GM12878 (cell line): ENCODE results near the gene TNXB. TPM values are rescaled to one million over a fixed set of nuclear protein-coding genes. Genes with fewer than 3 reads are reported as not detected.

Experiments used
- ATAC-seq: fragments of 200-7000 bp; cut with Tn5 transposase; 3 replicates; pipeline ENCODE4 v1.9.1; 2020; ENCODE audit warnings: mild to moderate bottlenecking, moderate library complexity
- BruUV-seq: library from RNA; stranded (reverse); fragments of 400-500 nt; replicated peaks from 2 replicates; lab custom pipeline; 2021; lab: Mats Ljungman, UMichigan
- CTCF ChIA-PET: fragments of 300-600 bp; sonication (Branson Sonifier 250); formaldehyde crosslinking; extraction: SDS; loops from one replicate; lab custom pipeline; 2021; ENCODE audit warnings: inconsistent platforms; lab: Yijun Ruan, JAX
- POLR2A ChIA-PET: fragments of 350-600 bp; formaldehyde crosslinking; extraction: SDS; loops from one replicate; lab custom pipeline; 2021; ENCODE audit warnings: inconsistent platforms; lab: Charles Lee
- RAD21 ChIA-PET: fragments of 300-600 bp; sonication (Branson Sonifier 250); formaldehyde crosslinking; loops from one replicate; lab custom pipeline; 2023; ENCODE audit warnings: antibody characterized with exemption; ENCODE audit not compliant: unreplicated experiment; lab: Charles Lee
- SMC1A ChIA-PET: fragments of 300-600 bp; sonication (Branson Sonifier 250); formaldehyde crosslinking; loops from one replicate; lab custom pipeline; 2023; ENCODE audit not compliant: unreplicated experiment, uncharacterized antibody; lab: Charles Lee
- DNase-seq: peaks from one replicate; pipeline ENCODE4 v3.0.0-alpha.2; 2011; ENCODE audit warnings: low read depth, low spot score
- FAIRE-seq: peaks from 3 replicates; lab custom pipeline; 2011; peaks lifted over from hg19 to GRCh38; lab: Jason Lieb, UNC
- H2AFZ ChIP-seq: 2 replicates; pipeline ENCODE4 v1.6.0; 2011; ENCODE audit warnings: low read depth, low read length, control low read depth; ENCODE audit not compliant: control insufficient read depth
- H3K27ac ChIP-seq: 2 replicates; pipeline ENCODE4 v1.5.1; 2011; ENCODE audit warnings: control low read depth; ENCODE audit not compliant: control insufficient read depth, insufficient read depth
- H3K27me3 ChIP-seq, 2 experiments: replicated peaks in 1 of 2; 2 replicates each; pipeline versions ENCODE4 v1.6.0 to v1.6.1; 2011; ENCODE audit warnings: low read length in 1 of 2; ENCODE audit not compliant: control insufficient read depth in 2 of 2, insufficient read depth in 2 of 2
- H3K36me3 ChIP-seq, 2 experiments: 2 replicates each; pipeline ENCODE4 v1.5.1; 2011; ENCODE audit warnings: low read length in 1 of 2; ENCODE audit not compliant: control insufficient read depth in 2 of 2, insufficient read depth in 2 of 2
- H3K4me1 ChIP-seq: 2 replicates; pipeline ENCODE4 v1.6.1; 2011; ENCODE audit warnings: mild to moderate bottlenecking, low read length, moderate library complexity, mixed read lengths; ENCODE audit not compliant: control insufficient read depth, insufficient read depth
- H3K4me2 ChIP-seq: 2 replicates; pipeline ENCODE4 v1.6.0; 2011; ENCODE audit warnings: control low read depth; ENCODE audit not compliant: control insufficient read depth, insufficient read depth
- H3K4me3 ChIP-seq: fragments of 200-600 bp; sonication (generic); 2 replicates; pipeline ENCODE4 v1.5.1; 2016
- H3K79me2 ChIP-seq: 2 replicates; pipeline ENCODE4 v1.6.0; 2011; ENCODE audit warnings: low read length; ENCODE audit not compliant: control insufficient read depth, insufficient read depth
- H3K9ac ChIP-seq: 2 replicates; pipeline ENCODE4 v1.8.0; 2011; ENCODE audit warnings: low read length, control low read depth, mixed read lengths; ENCODE audit not compliant: control insufficient read depth, insufficient read depth
- H3K9me3 ChIP-seq: replicated peaks from 3 replicates; pipeline ENCODE4 v1.5.1; 2011; ENCODE audit warnings: mild to moderate bottlenecking, low read length; ENCODE audit not compliant: control insufficient read depth, insufficient read depth
- H4K20me1 ChIP-seq: 2 replicates; pipeline ENCODE4 v1.6.0; 2011; ENCODE audit not compliant: control insufficient read depth, insufficient read depth
- CBX3 ChIP-seq: fragments of 200-600 bp; sonication (generic); IDR thresholded peaks from 2 replicates; pipeline ENCODE4 v1.6.1; 2016; ENCODE audit warnings: low read depth, borderline replicate concordance
- CREB1 ChIP-seq: IDR thresholded peaks from 2 replicates; pipeline ENCODE4 v1.6.1; 2012; ENCODE audit warnings: low read depth, mild to moderate bottlenecking, inconsistent platforms
- ESRRA ChIP-seq: IDR thresholded peaks from 2 replicates; pipeline ENCODE4 v1.6.1; 2012; ENCODE audit warnings: mild to moderate bottlenecking, low read length, improper control_type of control experiment
- GABPA ChIP-seq: IDR thresholded peaks from 2 replicates; pipeline ENCODE4 v1.6.1; 2014; ENCODE audit warnings: antibody characterized with exemption, low read depth, mild to moderate bottlenecking, inconsistent platforms
- IRF4 ChIP-seq: IDR thresholded peaks from 2 replicates; pipeline ENCODE4 v1.6.1; 2011; ENCODE audit warnings: low read depth, low read length
- KAT2A ChIP-seq: conservative IDR thresholded peaks from 2 replicates; pipeline ENCODE4 v1.6.1; 2011; ENCODE audit warnings: low read depth, low read length; ENCODE audit not compliant: control insufficient read depth
- LARP7 ChIP-seq: fragments of 450-650 bp; IDR thresholded peaks from 2 replicates; pipeline ENCODE4 v1.6.1; 2017; ENCODE audit warnings: mild to moderate bottlenecking
- MTA2 ChIP-seq: fragments of 450-650 bp; IDR thresholded peaks from 2 replicates; pipeline ENCODE4 v1.6.1; 2016; ENCODE audit warnings: low read depth, mild to moderate bottlenecking, moderate library complexity
- NR2C2 ChIP-seq: IDR thresholded peaks from 2 replicates; pipeline ENCODE4 v1.6.1; 2011; ENCODE audit warnings: borderline replicate concordance, low read depth; ENCODE audit not compliant: control insufficient read depth, insufficient read length
- PML ChIP-seq: IDR thresholded peaks from 2 replicates; pipeline ENCODE4 v1.6.1; 2012; ENCODE audit warnings: low read length, inconsistent platforms
- WRNIP1 ChIP-seq: IDR thresholded peaks from 2 replicates; pipeline ENCODE4 v1.6.1; 2011; ENCODE audit warnings: low read depth, low read length, improper control_type of control experiment, borderline replicate concordance
- YY1 ChIP-seq: IDR thresholded peaks from 2 replicates; pipeline ENCODE4 v1.6.1; 2011; ENCODE audit warnings: low read depth, mild to moderate bottlenecking, low read length
- ZNF207 ChIP-seq: fragments of 450-650 bp; IDR thresholded peaks from 2 replicates; pipeline ENCODE4 v1.6.1; 2014; ENCODE audit warnings: antibody characterized with exemption, mild to moderate bottlenecking, borderline replicate concordance
- ZNF24 ChIP-seq: fragments of 450-650 bp; IDR thresholded peaks from 2 replicates; pipeline ENCODE4 v1.6.1; 2017; ENCODE audit warnings: antibody characterized with exemption, mild to moderate bottlenecking
- ZZZ3 ChIP-seq: IDR thresholded peaks from 2 replicates; pipeline ENCODE4 v1.6.1; 2011; ENCODE audit warnings: low read depth; ENCODE audit not compliant: control insufficient read depth, insufficient read length
- WGBS: methylation state at CpG from one replicate; pipeline ENCODE4 v1.1.6; 2016; ENCODE audit warnings: low lambda C conversion rate; ENCODE audit not compliant: insufficient replicate concordance, insufficient coverage; ENCODE audit errors: missing lambda C conversion rate; 5-methylcytosine and 5-hydroxymethylcytosine counted together
- in situ Hi-C: fragments of 300-500 bp; cut with MboI; formaldehyde crosslinking; loops from 9 replicates; pipeline ENCODE4 v1.14.3; 2018; ENCODE audit warnings: mixed read lengths
- intact Hi-C: fragments of 100-400 bp; cut with micrococcal nuclease; formaldehyde crosslinking; loops from one replicate; pipeline ENCODE4 v1.14.2; 2022; ENCODE audit not compliant: unreplicated experiment
- polyA plus RNA-seq, 11 experiments: library from polyadenylated mRNA; depleted of rRNA in 4 of 11; unstranded in 6 of 11; stranded (reverse) in 5 of 11; fragments of >200 nt; fragmentation: Nextera tagmentation in 4 of 11; fragmentation: Illumina TruSeq in 1 of 11; extraction: Ambion mirVana in 4 of 11; extraction: Trizol in 1 of 11; gene quantifications; 1 replicate in 1 of 11; 2 replicates in 10 of 11; pipeline versions ENCODE4 v1.2.1 to v1.2.3, GENCODE V29; 2011 to 2016; ENCODE audit warnings: inconsistent platforms in 2 of 11, missing spikeins in 2 of 11, low read depth in 1 of 11
- total RNA-seq, 4 experiments: library from RNA; depleted of rRNA in 3 of 4; stranded (reverse); fragments of >200 nt in 3 of 4; fragmentation: Illumina TruSeq in 1 of 4; extraction: Trizol in 1 of 4; gene quantifications; 2 replicates each; pipeline versions ENCODE4 v1.2.1 to v1.2.3, GENCODE V29; 2013 to 2021
- TF ChIP-seq, protein P1 (sequence below): fragments of 450-650 bp; IDR thresholded peaks from 2 replicates; pipeline ENCODE4 v1.6.1; 2014; ENCODE audit warnings: mild to moderate bottlenecking

Gene TNXB
- total and polyA plus RNA-seq, 10 of the 15 experiments (the other 5 are each of a cell fraction or from before 2014, with no cell fraction given), result 0.03 to 2.5 (median 0.68) TPM; not detected in 2

DNA sequence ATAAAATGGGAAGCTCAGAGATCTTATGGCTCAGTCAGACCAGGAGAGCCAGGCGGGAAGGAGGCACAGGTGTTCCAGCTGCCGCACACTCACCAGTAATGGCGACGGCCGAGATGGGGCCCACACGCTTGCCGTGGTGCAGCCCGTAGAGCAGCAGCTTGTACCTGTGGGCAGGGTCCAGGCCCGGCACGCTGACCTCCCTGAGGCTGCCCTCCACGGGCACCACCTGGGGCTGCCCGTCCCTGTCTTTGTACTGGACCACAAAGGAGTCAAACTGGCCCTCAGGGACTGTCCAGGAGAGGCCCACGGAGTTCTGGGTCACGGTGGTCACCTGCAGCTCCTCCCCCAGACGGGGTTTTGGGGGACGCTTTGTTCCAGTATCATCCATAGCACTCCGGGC, 39.7 kb downstream of the TNXB start:
- POLR2A ChIA-PET, result no interaction called here

DNA sequence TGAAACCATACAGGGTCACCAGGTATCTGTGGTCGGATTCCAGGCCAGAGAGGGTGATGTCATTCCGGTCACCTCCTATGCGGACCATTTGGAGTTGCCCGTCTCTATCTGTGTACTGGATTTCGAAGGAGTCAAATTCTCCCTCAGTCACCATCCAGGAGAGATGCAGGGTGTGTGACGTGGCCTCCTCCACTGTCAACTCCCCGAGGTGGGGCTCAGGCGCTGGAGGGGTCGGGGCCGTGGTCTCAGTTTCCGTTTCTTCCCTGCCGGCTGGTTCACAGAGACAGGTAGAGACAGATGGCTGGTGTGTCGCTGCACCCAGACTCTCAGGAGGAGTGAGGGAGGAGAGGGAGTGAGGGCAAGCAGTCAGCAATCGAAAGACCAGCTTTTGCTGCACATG, 40.3 kb downstream of the TNXB start:
- DNase-seq, result no peak
- no peak for FAIRE-seq
- H3K9ac ChIP-seq, result no peak overlapping the region
- H3K36me3 ChIP-seq, result no peaks in the 10 kb centered on the region
- no peak overlapping the region for H3K4me3 ChIP-seq
- ChIA-PET SMC1A (no interaction called here), RAD21 (no interaction called here), CTCF (interaction anchor here (0.6 kb wide), 1 partner anchor 117 kb away, joined by 3 read pairs; no protein-coding TSS in a partner anchor), POLR2A (no interaction called here)
- no peaks in the 10 kb centered on the region for H3K4me1 ChIP-seq
- no TSS peak for BruUV-seq
- in situ Hi-C loops, result no loop called here
- H3K27ac ChIP-seq, result no peak overlapping the region
- ATAC-seq, result no peak
- H3K4me2 ChIP-seq, result no peak overlapping the region
- H3K9me3 ChIP-seq, result no peaks in the 10 kb centered on the region
- no peaks in the 10 kb centered on the region for H4K20me1 ChIP-seq
- H2AFZ ChIP-seq, result no peak overlapping the region
- intact Hi-C loops, result no loop called here
- WGBS, result 41% methylated on average over 14 of the region's 14 CpGs
- H3K79me2 ChIP-seq, result no peaks in the 10 kb centered on the region
- peaks cover 0 to 3% of the 10 kb centered on the region in 2 experiments; a peak in 2 of 4 replicates for H3K27me3 ChIP-seq
- no peak for TF ChIP-seq ESRRA
- TF ChIP-seq NR2C2, result no peak
- TF ChIP-seq YY1, result no peak
- no peak for TF ChIP-seq PML
- no peak for TF ChIP-seq KAT2A
- no peak for TF ChIP-seq WRNIP1
- TF ChIP-seq ZNF24, result no peak
- TF ChIP-seq CBX3, result no peak
- TF ChIP-seq ZNF207, result no peak
- TF ChIP-seq CREB1, result no peak
- TF ChIP-seq MTA2, result no peak
- no peak for TF ChIP-seq ZZZ3
- TF ChIP-seq GABPA, result no peak
- TF ChIP-seq IRF4, result no peak

More for the DNA sequence above, 39.7 kb downstream of the TNXB start:
- H2AFZ ChIP-seq, result no peak overlapping the region
- intact Hi-C loops, result no loop called here
- in situ Hi-C loops, result no loop called here
- no peak overlapping the region for H3K27ac ChIP-seq
- WGBS, result 47% methylated on average over 17 of the region's 17 CpGs
- SMC1A ChIA-PET, result no interaction called here
- no peak for ATAC-seq
- no peaks in the 10 kb centered on the region for H3K4me1 ChIP-seq
- no peak overlapping the region for H3K9ac ChIP-seq
- no peaks in the 10 kb centered on the region for H3K36me3 ChIP-seq
- no peaks in the 10 kb centered on the region for H3K79me2 ChIP-seq
- no peak overlapping the region for H3K4me2 ChIP-seq
- no peak for DNase-seq
- no peaks in the 10 kb centered on the region for H4K20me1 ChIP-seq
- no peaks in the 10 kb centered on the region for H3K9me3 ChIP-seq
- RAD21 ChIA-PET, result no interaction called here
- peaks cover 0 to 3% of the 10 kb centered on the region in 2 experiments; a peak in 2 of 4 replicates for H3K27me3 ChIP-seq
- BruUV-seq, result no TSS peak
- no peak for FAIRE-seq
- CTCF ChIA-PET, result interaction anchor here (0.6 kb wide), 1 partner anchor 117 kb away, joined by 3 read pairs; no protein-coding TSS in a partner anchor
- TF ChIP-seq LARP7, result no peak
- TF ChIP-seq, protein P1, sequence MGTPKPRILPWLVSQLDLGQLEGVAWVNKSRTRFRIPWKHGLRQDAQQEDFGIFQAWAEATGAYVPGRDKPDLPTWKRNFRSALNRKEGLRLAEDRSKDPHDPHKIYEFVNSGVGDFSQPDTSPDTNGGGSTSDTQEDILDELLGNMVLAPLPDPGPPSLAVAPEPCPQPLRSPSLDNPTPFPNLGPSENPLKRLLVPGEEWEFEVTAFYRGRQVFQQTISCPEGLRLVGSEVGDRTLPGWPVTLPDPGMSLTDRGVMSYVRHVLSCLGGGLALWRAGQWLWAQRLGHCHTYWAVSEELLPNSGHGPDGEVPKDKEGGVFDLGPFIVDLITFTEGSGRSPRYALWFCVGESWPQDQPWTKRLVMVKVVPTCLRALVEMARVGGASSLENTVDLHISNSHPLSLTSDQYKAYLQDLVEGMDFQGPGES, result no peak
- no peak overlapping the region for H3K4me3 ChIP-seq
